DMS79 treated with DMSO at 0.1 percent for 48 hours (cell line): ENCODE measurements around the gene MAN2A1.
"Not testable (repeated sequence)": the region's sequence is repeated elsewhere in the genome, so short reads cannot be mapped to it uniquely, and the experiment has no call there.

Experiments used
- DNase-seq: peaks from one replicate; lab custom pipeline; 2025; lab: John Stamatoyannopoulos, UW

The MAN2A1 gene

GRCh38 chr5:109873687-109874086 is 184.0 kb downstream of the MAN2A1 start:
- no peak for DNase-seq

- DNase-seq = no peak
Measured at GRCh38 chr5:109874108-109874507, 184.4 kb downstream of the MAN2A1 start.

- DNase-seq = no peak
Measured at GRCh38 chr5:109876030-109876725, 186.5 kb downstream of the MAN2A1 start.

DNA sequence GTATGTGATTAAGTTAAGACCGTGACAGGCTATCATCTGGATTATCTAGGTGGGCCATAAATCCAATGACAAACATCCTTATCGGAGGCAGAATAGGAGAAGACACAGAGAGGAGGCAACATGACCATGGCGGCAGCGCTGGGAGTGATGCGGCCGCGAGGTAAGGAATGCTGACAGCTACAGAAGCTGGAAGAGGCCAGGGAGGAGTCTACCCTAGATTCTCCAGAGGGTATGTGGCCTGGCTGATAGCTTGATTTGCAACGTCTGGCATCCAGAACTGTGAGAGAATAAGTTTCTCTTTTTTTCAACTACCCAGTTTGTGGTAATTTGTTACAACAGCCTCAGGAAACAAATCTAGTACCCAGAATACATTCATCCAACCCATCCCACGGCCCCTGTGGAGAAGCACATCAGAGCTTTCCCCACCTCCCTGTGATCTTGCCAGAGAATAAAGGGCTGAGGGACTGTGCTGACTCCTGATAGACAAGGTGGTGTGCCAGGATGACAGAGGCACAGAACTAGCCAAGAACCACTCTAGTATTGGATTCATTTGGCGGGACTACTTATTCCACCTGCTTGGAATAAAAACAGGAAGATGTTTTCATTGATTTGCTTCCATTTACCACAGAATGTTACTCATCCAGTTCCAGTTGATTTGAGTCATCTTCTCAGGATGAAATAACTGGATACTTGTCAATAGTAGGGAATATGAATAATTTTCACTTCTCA is 187.4 kb downstream of the MAN2A1 start:
- no peak for DNase-seq

GRCh38 chr5:109877670-109878045 is 187.9 kb downstream of the MAN2A1 start:
- no peak for DNase-seq

- no peak for DNase-seq
Measured at GRCh38 chr5:109878887-109879286, 189.2 kb downstream of the MAN2A1 start.

GRCh38 chr5:109880907-109881685 is 191.4 kb downstream of the MAN2A1 start:
- no peak for DNase-seq

- no peak for DNase-seq
Measured at GRCh38 chr5:109882546-109882945, 192.8 kb downstream of the MAN2A1 start.

DNA sequence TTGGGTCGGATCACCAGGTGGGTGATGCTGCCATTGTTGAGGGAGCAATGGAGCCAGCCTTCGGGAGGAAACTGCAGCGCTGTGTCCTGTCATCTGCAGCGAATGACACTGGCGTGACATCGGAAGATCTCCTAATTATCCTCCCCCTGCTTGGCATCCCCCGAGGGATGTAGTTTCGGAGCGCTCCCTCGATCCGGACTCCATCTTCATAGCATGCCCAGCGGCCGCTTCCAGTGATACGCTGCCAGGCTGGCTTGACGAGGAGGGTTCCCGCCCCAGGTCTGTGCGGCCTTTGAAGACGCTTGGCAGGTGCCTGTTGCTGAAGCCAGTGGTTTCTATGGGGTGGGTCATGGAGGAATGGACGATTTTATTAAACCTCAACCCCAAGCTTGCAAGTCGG is 194.9 kb downstream of the MAN2A1 start:
- no peak for DNase-seq

DNA sequence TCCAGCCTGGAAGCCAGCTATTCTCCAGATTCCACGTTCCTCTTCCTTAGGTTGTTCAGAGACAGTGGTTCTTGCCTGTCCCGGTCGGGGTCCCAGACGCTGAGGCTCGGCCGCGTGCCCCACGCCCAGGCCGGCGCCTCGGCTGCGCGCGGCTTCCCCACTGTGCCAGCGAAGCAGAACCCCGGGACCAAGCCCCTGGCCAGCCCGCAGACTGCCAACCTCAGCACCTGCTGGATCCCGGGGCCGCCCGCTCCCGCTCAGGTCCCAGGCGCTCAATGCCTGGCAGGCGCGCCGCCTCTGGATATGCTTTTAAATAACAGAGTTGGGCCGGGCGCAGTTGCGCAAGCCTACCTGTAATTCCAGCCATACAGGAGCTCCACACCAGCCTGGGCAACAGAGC is 195.5 kb downstream of the MAN2A1 start:
- no peak for DNase-seq

DNA sequence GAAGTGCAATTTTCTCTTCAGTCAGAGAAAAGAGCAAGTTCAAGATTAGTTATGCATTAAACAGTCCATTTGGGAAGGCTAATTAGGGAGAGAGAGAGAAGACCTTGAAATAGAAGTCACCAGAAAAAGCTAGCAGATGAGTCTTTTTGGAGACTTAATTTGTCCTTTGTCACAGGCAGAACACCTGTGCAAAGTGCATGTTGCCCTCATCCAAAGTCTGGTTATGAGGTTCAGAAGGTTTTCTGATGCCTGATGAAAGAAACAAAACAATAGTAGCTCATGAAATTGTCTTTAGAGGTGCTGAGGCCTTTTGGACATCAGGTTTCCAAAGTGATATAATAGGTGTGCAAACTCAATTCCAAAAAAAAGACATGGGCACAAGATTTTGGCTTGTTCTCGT is 199.3 kb downstream of the MAN2A1 start:
- no peak for DNase-seq

DNA sequence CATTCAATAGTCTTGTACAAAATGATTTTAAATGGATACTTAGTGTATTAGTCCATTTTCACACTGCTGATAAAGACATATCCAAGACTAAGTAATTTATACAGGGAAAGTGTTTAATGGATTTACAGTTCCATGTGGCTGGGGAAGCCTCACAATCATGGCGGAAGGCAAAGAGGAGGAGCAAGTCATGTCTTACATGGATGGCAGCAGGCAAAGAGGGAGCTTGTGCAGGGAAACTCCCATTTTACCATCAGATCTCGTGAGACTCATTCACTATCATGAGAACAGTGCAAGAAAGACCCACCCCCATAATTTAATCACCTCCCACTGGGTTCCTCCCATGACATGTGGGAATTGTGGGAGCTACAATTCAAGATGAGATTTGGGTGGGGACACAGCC is 203.5 kb downstream of the MAN2A1 start:
- not testable (repeated sequence) for DNase-seq

- no peak for DNase-seq
Measured at GRCh38 chr5:109898269-109899162, 208.8 kb downstream of the MAN2A1 start.

DNA sequence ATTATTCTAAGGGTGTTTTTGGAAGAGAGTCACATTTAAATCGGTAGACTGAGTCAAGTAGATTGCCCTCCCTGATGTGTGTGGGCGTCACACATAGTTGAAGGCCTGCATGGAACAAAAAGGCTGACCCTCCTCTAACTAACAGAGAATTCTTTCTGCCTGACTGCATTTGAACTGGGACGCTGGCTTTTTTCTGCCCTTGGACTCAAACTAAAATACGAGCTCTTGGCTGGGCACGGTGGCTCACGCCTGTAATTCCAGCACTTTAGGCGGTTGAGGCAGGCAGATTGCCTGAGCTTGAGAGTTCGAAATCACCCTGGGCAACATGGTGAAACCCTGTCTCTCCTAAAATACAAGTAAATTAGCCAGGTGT is 209.4 kb downstream of the MAN2A1 start:
- no peak for DNase-seq

DNA sequence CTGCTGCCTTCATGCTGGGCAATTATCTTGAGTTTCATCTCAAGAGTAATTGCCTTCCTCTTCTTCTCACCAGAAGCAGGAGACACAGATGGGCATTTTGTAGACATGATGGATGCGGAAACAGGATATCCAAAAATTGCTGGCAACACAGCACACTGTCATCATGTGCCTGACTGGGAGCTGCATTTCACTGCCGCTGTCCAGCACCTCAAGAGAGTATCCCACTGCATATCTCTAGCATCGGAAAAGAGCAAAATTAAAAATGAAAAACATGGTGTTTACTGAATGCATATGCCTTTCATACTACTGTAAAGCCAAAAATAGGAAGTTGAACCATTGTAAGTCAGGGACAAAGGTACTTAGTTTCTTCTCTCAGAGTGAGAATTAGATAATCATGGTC is 210.7 kb downstream of the MAN2A1 start:
- DNase-seq = no peak

DNA sequence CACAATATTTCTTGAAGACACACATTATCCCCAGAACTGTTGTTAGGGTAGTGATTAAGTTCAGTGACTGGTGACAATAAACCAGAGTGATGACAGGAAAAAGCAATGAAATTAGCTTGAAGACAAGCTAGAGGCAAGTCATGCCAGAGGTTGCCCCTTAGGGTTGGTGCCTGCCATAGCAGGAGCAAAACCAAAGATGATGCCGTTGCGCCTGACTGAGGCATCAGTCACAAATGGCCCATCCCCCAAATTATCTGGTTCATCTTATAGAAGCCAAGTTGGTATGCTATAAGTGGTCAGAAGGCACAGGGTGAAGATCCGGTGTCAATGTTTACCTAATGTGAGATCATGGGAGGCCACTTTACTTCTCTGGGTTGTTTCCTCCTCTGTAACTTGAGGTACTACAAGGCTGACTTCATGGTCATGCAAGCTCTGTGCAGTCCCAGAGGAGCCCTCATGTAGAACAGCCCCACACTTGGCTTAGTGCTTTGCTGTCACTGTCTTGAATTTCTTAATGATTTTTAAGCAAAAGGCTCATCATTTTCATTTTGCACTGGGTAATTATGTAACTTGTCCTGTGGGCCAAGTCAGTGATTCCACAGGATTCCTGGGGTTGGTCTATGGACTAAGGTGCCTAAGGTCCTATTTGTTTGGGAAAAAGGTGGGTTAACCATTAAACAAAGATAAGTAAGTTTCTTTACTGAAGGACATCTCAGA is 211.3 kb downstream of the MAN2A1 start:
- DNase-seq = no peak

GRCh38 chr5:109901628-109901981 is 211.9 kb downstream of the MAN2A1 start:
- DNase-seq = peak; percentile 5

- no peak for DNase-seq
Measured at GRCh38 chr5:109903061-109903460, 213.3 kb downstream of the MAN2A1 start.

DNA sequence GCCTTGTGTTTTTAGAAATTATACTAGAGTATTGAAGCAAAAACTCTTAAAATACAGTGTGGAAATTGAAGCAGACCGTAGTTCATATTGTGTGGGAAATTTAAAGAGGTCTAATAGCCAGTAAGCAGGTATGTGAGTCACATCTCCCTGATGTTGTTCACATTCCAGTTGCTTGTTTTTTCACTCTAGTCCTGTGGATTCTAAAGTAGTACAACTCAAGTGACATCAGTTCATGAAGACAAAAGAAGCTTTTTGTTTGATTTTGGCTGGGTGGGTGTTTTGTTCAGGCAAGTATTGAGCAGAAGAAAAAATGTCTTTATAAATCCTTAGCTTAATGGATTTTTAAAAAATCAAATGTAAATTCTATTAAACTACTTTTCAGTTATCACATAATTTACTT is 216.2 kb downstream of the MAN2A1 start:
- peak; percentile 57 for DNase-seq

DNA sequence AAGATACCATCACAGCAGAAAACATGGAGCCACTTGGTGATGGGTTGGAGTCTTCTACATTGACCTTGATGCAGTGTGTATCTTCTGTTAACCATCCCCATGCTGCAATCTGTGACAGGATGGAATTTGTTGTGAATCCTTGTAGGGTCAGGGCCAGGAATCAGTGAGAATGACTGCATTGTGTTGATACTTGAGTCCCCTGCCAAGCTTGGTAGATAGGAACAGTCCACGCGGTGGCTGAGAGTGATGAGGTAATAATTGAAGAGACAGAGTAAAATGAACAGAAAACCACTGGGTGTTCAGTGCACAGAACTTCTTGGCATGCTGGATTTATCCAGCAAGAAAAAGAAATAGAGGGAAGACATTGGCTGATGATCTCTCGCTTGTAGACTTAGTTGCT is 217.5 kb downstream of the MAN2A1 start:
- DNase-seq = no peak

DNA sequence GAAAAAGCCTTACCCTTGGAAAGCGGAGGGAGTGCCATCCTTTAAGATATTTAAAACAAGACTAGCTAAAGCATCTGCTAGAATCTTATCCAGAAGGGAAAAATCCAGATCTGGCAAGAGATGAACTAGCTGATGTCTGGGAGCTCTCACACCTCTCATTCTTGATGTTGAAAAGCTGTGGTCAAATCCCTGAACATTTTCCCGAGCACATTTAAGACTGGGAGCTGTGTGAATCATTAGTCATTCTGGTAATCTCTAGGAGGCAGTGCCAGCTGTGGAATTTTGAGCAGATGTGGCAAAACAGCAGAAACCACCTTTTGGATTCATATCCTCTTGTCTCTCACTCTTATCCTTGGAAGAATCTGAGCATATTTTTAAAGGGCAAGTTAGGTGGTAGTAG is 218.0 kb downstream of the MAN2A1 start:
- DNase-seq = no peak
